HG02798 (cell line): ENCODE data around the gene XCR1.
"Not testable (repeated sequence)": the region's sequence is repeated elsewhere in the genome, so short reads cannot be mapped to it uniquely, and the experiment has no call there.

Experiments used
- ATAC-seq: cut with Tn5 transposase; IDR thresholded peaks from one replicate; pipeline ENCODE4 v1.9.1; 2021; ENCODE audit warnings: mild to moderate bottlenecking; ENCODE audit not compliant: unreplicated experiment, poor library complexity

The XCR1 gene

DNA sequence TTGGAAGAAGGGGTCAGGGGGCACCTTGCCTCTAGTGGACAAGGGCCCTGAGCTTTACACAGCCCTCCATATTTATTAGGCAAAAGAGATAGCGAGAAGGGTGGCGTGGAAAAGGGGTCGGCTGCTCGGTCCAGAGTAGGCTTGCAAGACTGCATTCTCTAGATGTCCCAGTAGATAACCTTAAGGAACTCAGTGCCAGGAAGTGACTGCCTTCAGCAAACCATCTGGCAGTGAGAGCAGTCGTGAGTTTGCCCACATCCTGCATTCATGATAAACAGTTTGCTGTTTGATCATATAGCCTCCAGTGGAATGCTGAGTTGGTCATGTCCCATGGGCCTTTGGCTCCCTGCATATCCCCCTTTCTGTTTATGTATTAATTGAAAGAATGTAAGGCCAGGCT, 18.9 kb upstream of the XCR1 start:
- not testable (repeated sequence) for ATAC-seq

DNA sequence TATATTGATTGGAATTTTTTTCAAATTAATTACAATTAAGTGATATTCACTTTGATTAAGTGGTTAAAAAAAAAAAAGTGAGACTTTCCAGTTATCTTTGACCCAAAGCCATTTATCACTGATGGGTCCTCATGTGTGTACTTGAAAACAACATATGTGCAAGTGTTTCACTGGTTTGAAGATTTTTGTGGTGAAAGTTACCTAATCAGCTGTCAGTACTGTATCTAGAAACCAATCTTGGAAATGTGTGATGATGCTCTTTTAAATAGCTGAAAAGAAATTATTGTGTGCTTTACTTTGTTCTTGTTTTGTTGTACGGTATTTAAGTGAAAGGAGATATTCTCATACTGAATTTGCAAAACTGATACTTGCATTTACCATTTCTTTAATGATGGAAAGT, 11.6 kb upstream of the XCR1 start:
- no peak for ATAC-seq

DNA sequence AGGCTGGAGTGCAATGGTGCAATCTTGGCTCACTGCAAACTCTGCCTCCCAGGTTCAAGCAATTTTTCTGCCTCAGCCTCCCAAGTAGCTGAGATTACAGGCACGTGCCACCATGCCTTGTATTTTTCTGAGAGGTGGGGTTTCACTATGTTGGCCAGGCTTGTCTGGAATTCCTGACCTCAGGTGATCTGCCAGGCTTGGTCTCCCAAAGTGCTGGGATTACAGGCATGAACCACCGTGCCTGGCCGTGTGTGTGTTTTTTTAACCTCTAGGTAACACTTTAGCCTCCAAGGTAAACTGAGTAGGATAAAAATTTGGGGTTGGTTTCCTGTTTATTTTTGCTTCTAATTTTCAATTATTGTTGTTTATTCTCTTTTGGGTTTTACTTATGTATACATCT, 10.8 kb upstream of the XCR1 start:
- not testable (repeated sequence) for ATAC-seq

DNA sequence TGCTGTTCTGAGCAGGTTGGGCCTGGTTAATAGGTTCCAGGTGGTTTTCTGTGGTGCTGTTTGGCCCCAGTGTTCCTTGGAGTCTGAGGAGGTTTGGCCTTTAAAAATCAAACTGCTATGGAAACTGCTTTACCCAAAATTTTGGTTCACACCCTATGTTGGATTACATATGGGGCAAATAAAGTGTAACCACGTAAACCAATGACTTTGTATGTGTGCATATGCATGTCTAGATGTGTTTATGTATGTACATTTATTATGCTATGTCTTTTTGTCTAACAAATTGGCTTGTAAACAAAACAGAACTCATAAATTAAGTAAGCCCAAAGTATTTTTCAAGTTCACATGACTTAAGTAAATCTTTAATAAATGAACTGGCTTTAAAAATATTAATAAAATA, 8.9 kb upstream of the XCR1 start:
- no peak for ATAC-seq

DNA sequence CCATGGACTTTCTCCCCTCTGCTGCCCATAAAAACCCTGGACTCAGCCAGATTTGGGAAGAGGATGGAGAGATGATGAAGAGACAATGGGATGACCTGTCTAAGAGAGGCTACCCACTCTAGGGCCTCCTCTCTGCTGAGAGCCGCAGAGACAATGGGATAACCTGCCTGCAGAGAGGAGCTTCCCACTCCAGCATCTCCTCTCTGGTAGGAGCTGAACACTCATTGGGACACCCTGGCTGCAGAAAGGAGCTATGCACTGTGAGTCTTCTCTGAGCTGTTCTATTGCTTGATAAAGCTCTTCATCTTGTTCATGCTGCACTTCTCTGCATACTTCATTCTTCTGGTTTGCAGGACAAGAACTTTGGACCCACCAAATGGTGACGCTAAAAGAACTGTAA, 4.5 kb upstream of the XCR1 start:
- no peak for ATAC-seq

DNA sequence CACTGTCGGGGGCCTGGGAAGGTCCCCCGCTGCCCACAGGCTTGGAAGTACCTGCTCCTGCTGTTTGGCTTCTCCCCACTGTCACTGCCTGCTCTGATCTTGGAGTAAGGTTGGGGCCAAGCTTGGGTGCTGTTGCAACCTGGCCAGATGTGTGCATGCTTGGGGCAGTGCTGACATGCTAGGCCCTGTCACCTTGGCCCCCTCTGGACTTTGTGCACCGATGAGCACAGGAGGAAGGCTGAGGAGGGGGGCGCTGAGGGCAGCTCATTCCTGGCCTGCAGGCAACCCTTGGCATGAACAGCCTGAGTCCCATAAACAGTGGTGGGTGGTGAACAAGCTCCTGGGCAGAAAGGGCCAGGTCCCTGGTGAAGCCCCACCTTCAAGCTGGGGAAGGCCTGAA, 4.0 kb upstream of the XCR1 start:
- no peak for ATAC-seq

DNA sequence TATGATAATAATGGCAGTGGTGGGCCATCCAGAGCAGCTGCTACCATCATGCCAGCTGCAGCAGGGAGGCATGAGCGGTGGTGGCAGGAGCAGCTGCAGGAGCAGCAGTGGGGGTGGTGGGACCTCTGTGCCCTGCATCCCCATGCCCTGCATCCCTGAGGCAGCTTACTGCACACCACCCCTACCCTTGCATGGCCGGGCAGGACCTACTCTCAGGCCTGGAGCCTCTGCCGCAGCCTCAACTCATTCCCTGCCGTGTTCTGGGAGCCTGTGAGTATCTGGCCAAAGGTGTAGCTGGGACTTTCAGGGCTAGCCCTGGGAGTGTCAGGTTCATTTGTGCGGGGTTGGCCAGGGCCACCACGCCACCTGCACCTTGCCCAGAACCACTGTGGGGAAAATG, 3.3 kb upstream of the XCR1 start:
- ATAC-seq = no peak

DNA sequence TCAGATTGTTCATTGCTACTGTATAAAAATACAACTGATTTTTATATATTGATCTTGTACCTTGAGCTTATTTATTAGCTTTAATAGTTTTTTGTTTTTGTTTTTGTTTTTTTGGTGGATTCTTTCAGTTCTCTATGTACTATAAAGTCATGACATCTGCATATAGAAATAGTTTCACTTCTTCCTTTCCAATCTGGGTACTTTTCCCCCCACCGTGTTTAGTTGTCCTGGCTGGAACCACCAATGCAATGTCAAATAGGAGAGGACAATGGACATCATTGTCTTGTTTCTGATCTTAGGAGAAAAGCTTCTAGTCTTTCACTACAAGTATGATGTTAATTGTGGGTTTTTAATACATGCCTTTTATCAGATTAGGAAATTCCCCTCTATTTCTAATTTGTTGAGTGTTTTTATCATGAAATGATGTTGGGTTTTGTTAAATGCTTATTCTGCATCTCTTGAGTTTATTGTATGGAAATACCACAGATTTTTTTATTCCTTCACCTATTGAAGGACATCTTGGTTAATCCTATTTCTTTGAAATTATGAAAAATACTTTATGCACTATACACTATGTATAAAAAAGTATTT, 2.8 kb upstream of the XCR1 start:
- ATAC-seq = no peak

DNA sequence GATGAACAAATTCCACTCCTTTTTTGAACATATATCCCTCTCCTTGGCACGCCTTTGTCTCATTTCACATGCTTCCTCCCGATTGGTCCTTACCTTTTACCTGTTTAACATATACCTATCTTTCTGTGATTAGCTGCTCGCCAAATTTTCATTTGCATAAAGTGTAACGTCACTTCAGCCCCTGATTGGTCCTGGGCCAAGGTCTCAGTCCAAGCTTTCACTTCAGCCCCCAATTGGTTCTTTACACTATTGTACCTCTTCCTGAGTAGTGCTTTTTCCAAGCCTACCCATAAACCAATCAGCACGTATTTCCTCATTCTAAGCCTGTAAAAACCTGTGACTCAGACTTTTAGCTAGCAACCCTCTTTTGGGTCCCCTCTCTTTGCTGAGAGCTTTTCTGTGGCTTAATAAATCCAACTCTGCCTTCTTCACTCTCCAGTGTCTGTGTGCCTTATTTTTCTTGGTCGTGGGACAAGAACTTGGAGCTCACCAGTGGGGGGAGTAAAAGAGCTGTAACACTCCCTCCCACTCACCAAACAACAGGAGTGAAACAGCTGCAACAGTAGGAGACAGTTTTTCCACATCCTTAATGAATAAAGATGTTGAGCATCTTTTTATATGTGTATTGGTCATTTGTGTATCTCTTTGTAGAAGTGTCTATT, 584 bp upstream of the XCR1 start:
- ATAC-seq = no peak

DNA sequence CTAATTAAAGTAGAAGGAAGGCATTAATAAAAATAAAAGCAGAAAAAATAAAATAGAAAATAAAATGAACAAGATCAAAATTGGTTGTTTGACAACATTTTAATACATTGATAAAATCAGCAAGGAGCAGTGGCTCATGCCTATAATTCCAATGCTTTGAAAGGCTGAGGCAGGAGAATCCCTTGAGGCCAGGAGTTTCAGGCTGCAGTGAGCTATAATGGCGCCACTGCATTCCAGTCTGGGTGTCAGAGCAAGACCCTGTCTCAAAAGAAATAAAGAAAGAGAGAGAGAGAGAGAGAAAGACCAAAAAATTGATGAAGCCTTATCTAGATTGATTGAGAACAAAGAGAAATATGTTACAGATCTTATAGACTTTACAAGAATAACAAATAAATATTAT, 2.1 kb downstream of the XCR1 start:
- ATAC-seq = no peak

DNA sequence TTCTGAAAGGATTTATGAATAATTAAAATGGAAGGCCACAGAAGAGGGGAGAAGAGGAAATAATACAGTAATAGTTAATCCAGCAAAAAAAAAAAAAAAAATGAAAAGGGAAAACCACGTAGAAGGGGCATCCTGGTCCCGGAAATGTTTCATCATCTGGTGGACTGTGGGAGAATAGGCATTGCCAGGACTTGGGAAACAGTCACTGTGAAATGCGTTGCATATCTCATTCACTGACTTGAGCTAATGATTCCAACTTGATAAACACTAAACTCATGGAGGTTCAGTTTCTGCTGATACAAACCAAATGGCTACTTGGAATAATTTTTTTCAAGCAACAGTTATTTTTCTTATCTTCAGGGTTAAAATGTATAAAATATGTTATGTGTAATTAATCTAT, 3.2 kb downstream of the XCR1 start:
- ATAC-seq = no peak

DNA sequence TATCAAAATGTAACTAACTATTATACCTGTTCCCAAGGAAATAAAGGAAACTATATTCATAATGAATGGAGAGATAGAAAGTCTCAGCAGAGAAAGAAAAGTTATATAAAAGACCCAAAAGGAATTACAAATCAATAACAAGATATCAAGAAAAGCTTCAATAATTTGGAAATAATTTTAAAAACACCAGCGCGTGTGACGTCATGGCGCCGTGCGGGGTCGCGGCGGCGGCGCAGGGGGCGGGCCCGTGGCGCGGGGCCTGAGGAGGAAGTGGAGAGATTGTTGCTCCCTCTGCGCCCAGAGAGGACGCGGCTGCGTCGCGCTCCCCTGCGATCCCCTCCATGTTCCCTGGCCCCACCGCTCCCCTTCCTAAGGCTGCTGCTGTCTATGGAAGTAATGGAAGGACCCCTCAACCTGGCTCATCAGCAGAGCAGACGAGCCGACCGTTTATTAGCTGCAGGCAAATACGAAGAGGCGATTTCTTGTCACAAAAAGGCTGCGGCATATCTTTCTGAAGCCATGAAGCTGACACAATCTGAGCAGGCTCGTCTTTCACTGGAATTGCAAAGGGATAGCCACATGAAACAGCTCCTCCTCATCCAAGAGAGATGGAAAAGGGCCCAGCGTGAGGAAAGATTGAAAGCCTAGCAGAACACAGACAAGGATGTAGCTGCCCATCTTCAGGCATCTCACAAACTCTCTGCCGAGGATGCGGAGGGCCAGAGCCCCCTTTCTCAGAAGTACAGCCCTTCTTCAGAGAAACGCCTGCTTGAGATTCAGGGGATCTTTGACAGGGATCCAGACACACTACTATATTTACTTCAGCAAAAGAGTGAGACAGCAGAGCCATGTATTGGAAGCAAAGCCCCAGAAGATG, 4.1 kb downstream of the XCR1 start:
- ATAC-seq = no peak

DNA sequence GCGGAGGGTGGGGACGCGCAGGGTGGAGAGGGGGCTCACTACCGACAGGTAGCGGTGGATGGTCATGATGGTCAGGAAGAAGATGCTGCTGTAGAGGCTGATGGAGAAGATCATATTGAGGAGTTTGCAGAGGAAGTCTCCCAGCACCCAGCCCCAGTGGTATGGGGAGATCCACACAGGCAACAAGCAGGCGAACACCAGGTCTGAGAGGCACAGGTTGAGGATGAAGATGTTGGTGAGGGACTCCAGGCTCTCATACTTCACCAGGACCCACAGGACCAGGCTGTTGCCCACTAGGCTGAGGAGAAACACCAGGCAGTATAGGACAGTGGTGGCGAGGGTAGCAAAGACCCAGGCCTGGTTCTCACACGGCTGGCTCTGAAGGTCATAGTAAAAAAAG, 5.8 kb downstream of the XCR1 start:
- no peak for ATAC-seq

DNA sequence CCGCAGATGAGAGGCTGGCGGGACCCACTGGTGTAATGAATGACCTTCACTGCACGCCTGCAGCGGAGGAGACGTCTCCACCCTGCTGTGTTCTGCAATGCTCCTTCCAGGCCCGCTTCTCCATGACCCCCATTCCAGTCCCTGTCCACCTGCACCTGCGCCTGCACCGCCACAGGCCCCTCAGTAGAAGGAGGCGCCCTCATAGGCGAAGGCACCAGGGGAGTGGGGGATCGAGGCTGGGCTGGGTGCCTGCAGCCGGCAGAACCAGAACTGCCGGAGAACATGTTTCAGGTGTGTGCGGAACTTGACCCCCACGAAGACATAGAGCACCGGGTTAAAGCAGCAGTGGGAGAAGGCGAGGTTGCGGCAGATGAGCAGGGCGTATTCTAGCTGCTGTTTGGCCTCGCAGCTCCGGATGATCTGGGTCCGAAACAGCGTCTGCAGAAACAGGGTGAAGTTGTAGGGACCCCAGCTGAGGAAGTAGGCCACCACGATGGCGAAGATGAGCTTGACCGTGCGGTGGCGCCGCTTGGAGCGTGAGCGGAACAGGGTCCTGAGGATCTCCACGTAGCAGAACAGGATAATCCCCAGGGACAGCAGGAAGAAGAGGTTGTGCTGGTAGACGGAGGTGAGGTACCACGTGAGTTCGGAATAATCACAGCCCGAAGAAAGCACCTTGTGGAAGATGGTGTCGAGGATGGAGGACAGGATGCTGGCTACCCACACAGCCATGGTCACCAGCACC, 6.3 kb downstream of the XCR1 start:
- no peak for ATAC-seq

DNA sequence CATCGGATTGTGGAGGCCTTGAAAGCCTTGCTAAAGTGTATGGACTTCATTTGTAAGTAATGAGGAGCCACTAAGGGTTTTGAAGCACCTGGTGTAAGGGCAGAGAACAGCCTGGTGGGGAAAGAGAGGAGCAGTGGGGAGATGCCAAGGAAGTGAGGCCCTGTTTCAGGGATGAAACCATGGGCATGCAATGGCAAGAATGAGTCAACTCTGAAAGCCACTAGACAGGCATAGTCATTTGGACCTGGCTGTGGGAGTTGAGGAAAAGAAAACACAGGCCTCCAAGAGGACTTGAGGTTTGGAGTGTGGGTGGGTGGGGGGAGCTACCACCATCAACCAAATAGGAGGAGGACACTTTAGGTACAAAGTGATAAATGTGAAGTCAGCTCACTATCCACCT, 7.6 kb downstream of the XCR1 start:
- no peak for ATAC-seq

DNA sequence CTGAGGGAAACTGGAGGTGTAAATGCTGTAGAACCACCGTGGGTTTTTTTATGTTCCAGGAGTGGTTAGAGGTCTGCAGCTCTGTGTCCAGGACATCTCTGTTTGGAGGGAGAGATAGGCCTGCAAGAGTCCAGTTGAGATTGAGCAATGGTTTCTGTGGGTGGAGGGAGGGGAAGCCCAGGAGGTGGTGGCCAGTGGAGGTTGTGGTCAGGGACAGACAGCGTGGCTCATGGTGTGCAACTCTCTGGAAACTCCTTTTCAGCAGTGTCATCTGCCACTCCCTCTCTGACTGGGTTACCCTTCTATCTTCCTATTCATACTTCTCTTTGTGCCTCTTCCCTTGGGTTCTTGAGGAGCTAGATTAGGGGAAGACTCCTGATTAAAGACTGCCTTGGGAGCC, 9.6 kb downstream of the XCR1 start:
- no peak for ATAC-seq

DNA sequence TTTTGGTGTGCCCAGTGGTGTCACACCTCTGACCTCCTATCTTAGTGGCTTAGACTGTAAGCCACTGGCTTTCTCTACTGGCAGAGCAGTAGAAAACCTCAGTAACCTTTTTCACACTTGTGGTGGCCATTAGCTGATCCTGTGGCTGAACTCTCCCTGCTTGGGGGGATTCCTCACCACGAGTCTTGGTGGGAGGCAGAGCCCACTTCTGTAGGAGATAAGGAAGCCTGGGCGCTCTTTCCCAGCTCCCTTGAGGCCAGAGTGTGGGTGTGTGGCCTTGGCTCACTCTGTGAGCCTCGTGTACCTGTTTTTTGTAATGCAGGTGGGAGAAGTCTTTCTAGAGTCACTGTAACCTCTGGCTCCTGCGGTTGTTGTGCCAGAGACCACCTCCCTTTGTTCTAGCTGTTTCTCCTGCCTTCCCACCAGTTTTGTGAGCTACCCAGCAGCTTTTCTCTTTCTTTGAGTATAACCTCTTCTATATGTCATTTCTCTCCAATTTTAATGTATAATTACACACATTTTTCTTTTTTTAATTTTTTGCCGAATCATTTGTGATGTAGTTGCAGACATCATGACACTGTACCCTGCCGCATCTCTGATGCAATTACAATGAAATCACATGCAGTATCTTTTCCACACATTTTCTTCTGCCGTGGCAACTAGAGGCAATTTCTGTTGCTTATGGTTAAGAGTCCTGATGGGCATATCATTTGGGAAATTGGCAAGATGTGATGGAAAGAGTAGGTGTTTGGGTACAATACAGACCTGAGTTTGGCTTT, 13.8 kb downstream of the XCR1 start:
- ATAC-seq = no peak

DNA sequence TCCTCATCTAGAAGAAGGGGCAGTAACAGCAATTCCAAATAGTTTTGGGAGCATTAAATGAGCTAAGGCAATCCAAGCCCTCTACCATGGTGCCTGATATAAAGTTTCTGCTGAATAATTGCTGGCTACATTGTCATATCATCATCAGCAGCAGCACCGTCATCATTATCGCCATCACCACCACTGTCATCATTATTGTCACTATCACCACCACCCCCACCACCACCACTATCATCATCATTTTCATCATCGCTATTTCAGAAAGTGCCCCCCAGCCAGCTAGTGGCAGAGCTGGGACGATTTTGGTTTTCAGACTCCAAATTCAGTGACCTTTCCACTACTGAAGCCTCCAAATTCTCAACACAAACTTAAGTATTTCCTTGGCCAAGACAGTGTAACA, 15.0 kb downstream of the XCR1 start:
- no peak for ATAC-seq

DNA sequence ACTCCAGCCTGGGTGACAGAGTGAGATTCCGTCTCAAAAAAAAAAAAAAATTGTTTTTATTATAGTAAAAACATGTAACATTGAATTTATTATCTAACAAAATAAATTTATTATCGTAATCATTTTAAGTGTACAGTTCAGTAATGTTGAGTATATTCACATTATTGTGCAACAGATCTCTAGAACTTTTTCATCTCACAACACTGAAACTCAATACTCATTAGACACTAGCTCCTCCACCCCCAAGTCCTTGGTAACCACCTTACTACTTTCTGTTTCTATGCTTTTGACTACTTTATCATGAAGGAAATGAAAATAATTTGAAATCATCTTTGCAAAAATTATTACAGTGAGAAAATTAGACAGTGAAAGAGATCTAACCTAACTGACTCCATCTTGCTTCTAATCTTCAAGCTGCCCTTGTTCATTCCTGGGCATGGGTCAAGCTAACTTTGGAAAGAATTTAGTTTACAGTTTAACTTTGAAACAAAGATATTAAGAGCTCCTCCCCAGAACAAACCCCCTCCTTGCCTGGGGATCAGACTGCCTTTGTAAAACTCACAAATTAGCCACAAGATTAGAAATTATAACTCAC, 16.7 kb downstream of the XCR1 start:
- ATAC-seq = no peak

DNA sequence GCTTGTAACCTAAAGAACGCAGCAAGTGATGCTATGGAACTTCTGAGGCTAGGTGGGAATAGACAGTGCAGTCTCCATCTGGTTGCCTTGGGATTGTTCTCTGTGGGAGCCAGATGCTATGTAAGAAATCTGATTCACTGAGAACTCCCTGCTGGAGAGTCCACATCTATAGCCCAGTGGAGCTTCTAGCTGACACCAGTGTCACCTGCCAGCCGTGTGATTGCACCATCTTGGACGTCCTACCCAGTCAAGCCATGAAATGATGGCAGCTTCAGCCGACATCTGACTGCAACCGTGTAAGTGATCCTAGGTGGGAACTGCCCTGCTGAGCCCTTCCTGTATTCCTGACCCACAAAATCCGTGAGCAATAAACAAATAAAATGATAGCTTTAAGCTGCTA, 19.2 kb downstream of the XCR1 start:
- ATAC-seq = no peak
